Ovary (tissue), 9 donors: ENCODE measurements around the gene PDE4D. TPM values are rescaled to one million over a fixed set of nuclear protein-coding genes. Genes with fewer than 3 reads are reported as not detected.

ENCODE experiments used
- DNase-seq, 5 donors: peaks; one replicate each; pipeline ENCODE4 v3.0.0-alpha.2; 2019 to 2020
- H3K27ac ChIP-seq, 2 donors: fragments of 200-600 bp; one replicate each; pipeline versions ENCODE4 v1.5.1 to v1.8.0; 2019 to 2022
- H3K27me3 ChIP-seq: fragments of 200-600 bp; one replicate; pipeline ENCODE4 v1.8.0; 2022
- H3K36me3 ChIP-seq: fragments of 200-600 bp; sonication (generic); one replicate; pipeline ENCODE4 v1.5.1; 2019
- H3K4me1 ChIP-seq: one replicate; pipeline ENCODE4 v1.8.1; 2013; ENCODE audit warnings: mild to moderate bottlenecking, moderate library complexity; ENCODE audit not compliant: insufficient read depth
- H3K4me3 ChIP-seq: fragments of 200-600 bp; sonication (generic); one replicate; pipeline ENCODE4 v1.5.1; 2017
- H3K9me3 ChIP-seq, 2 donors: fragments of 200-600 bp in 1 of 2; sonication (generic) in 1 of 2; one replicate each; pipeline versions ENCODE4 v1.5.1 to v1.8.1; 2013 to 2019; ENCODE audit warnings: mild to moderate bottlenecking in 1 of 2, moderate library complexity in 1 of 2
- CTCF ChIP-seq, 3 donors: fragments of 450-650 bp in 2 of 3; fragments of 200-600 bp in 1 of 3; IDR thresholded peaks; one replicate each; pipeline versions ENCODE4 v1.5.1 to v1.8.0; 2016 to 2022; ENCODE audit warnings: antibody characterized with exemption in 3 of 3, mild to moderate bottlenecking in 1 of 3
- EP300 ChIP-seq: sonication (generic); formaldehyde crosslinking; IDR thresholded peaks from one replicate; pipeline ENCODE4 v1.6.1; 2017; ENCODE audit warnings: antibody characterized with exemption
- POLR2A ChIP-seq: fragments of 450-650 bp; IDR thresholded peaks from one replicate; pipeline ENCODE4 v1.6.1; 2017; ENCODE audit warnings: antibody characterized with exemption, mild to moderate bottlenecking, moderate library complexity
- WGBS, 3 donors: extraction: QIAGEN DNeasy Blood & Tissue Kit in 1 of 3; methylation state at CpG; one replicate each; pipeline versions ENCODE4 v1.1.5 to v1.1.7; 2013 to 2017; 5-methylcytosine and 5-hydroxymethylcytosine counted together
- intact Hi-C, 4 donors: fragments of 100-400 bp; cut with DNase I; formaldehyde crosslinking; loops; one replicate each; pipeline versions ENCODE4 v1.11.0 to v1.15.1; 2022 to 2023
- polyA plus RNA-seq, 2 donors: library from polyadenylated mRNA; stranded (reverse); fragments of 200-250 nt in 1 of 2; fragments of 350-450 nt in 1 of 2; fragmentation: Illumina TruSeq in 1 of 2; extraction: RNeasy Lipid Tissue Mini Kit (QIAGEN cat#74804) in 1 of 2; gene quantifications; one replicate each; pipeline ENCODE4 v1.2.3, GENCODE V29; 2013 to 2014
- total RNA-seq, 7 donors: library from RNA; depleted of rRNA in 2 of 7; stranded (reverse); fragments of >200 nt in 2 of 7; fragmentation: NEBNext Ultra II Directional in 3 of 7; extraction: Animal tissue kit (Norgen Biotek cat#: 25700) in 3 of 7; gene quantifications; one replicate each; pipeline versions ENCODE4 v1.1.0 to v1.2.4, GENCODE V29; 2016 to 2023
- donor health status: DM: no; HTN: no; CAD: no; lungs with moderate emphysema.
- donor health status: DM: no; HTN: no; CAD: no.
- donor health status: Bipolar disorder and iron deficiency.
- donor health status: DM: yes; HTN: yes; CAD: no.
- donor health status: DM: no; HTN: no; CAD: no.
- donor health status: DM: yes; HTN: yes; CAD: no.

The PDE4D gene
- total and polyA plus RNA-seq, 9 donors, result 1.3 to 67.6 (median 8.4) TPM

GRCh38 chr5:59921816-59922215, 28.3 kb upstream of the PDE4D start:
- Histone ChIP-seq H3K36me3 (no peaks in the 10 kb centered on the region), H3K4me3 (no peak overlapping the region), H3K27me3 (no peaks in the 10 kb centered on the region), H3K27ac (no peak overlapping the region), H3K9me3 (no peaks in the 10 kb centered on the region), H3K4me1 (no peaks in the 10 kb centered on the region)
- no peak for DNase-seq
- no peak for TF ChIP-seq CTCF (IDR thresholded peaks at IDR 0.05)
- no peak for TF ChIP-seq POLR2A
- TF ChIP-seq EP300, result no peak
- 72 to 77% (median 77%) methylated on average over 6 of the region's 6 CpGs for WGBS, 3 donors
- intact Hi-C loops, result no loop called here

GRCh38 chr5:59919484-59919883, 26.0 kb upstream of the PDE4D start:
- intact Hi-C loops, result no loop called here
- WGBS, 3 donors, result 82 to 86% (median 83%) methylated on average over 2 of the region's 2 CpGs
- H3K9me3 ChIP-seq, result no peaks in the 10 kb centered on the region
- no peak overlapping the region for H3K4me3 ChIP-seq
- H3K4me1 ChIP-seq, result no peaks in the 10 kb centered on the region
- DNase-seq, result no peak
- TF ChIP-seq CTCF (IDR thresholded peaks at IDR 0.05), result no peak
- no peak for TF ChIP-seq EP300
- TF ChIP-seq POLR2A, result no peak
- H3K27ac ChIP-seq, result no peak overlapping the region
- no peaks in the 10 kb centered on the region for H3K36me3 ChIP-seq
- no peaks in the 10 kb centered on the region for H3K27me3 ChIP-seq

- Histone ChIP-seq H3K4me3 (no peak overlapping the region), H3K4me1 (no peaks in the 10 kb centered on the region), H3K36me3 (no peaks in the 10 kb centered on the region), H3K27me3 (no peaks in the 10 kb centered on the region), H3K27ac (no peak overlapping the region), H3K9me3 (no peaks in the 10 kb centered on the region)
- intact Hi-C loops, result no loop called here
- DNase-seq, result no peak
- WGBS, 3 donors, result 67 to 86% (median 80%) methylated on average over 2 of the region's 2 CpGs
- TF ChIP-seq CTCF (IDR thresholded peaks at IDR 0.05) (no peak), EP300 (no peak), POLR2A (no peak)
These were observed 23.6 kb upstream of the PDE4D start for GRCh38 chr5:59917121-59917520.

GRCh38 chr5:59905188-59905587, 11.7 kb upstream of the PDE4D start:
- Histone ChIP-seq H3K4me1 (no peaks in the 10 kb centered on the region), H3K36me3 (no peaks in the 10 kb centered on the region), H3K4me3 (no peak overlapping the region), H3K9me3 (no peaks in the 10 kb centered on the region), H3K27ac (no peak overlapping the region), H3K27me3 (no peaks in the 10 kb centered on the region)
- DNase-seq, result no peak
- no peak for TF ChIP-seq POLR2A
- TF ChIP-seq EP300, result no peak
- TF ChIP-seq CTCF (IDR thresholded peaks at IDR 0.05), result no peak
- 31 to 44% (median 43%) methylated on average over 3 of the region's 3 CpGs for WGBS, 3 donors
- intact Hi-C loops, result no loop called here

GRCh38 chr5:59897075-59897474, 3.5 kb upstream of the PDE4D start:
- TF ChIP-seq CTCF (IDR thresholded peaks at IDR 0.05) (no peak), EP300 (no peak), POLR2A (no peak)
- Histone ChIP-seq H3K27ac (no peak overlapping the region), H3K9me3 (peaks cover 0 to 5% of the 10 kb centered on the region in 2 donors), H3K27me3 (no peaks in the 10 kb centered on the region), H3K4me3 (no peak overlapping the region), H3K4me1 (peaks cover 2% of the 10 kb centered on the region), H3K36me3 (no peaks in the 10 kb centered on the region)
- intact Hi-C loops, result no loop called here
- DNase-seq, result no peak
